Fibroblast of mammary gland (primary cell): Measurements from ENCODE around the gene NTRK1.

Experiments used
- DNase-seq: peaks from one replicate; pipeline ENCODE4 v3.0.0-alpha.2; 2010; ENCODE audit warnings: low read depth
- H3K4me3 ChIP-seq: 2 replicates; pipeline ENCODE4 v1.5.1; 2011; ENCODE audit warnings: low read depth, mild to moderate bottlenecking, low read length, moderate library complexity; ENCODE audit not compliant: control insufficient read depth
- CTCF ChIP-seq: conservative IDR thresholded peaks from 2 replicates; pipeline ENCODE4 v1.5.1; 2011; ENCODE audit warnings: low read depth, low read length, inconsistent platforms; ENCODE audit not compliant: control insufficient read depth, insufficient read depth

Gene NTRK1

GRCh38 chr1:156836892-156837291 lies 23.8 kb upstream of the NTRK1 start:
- no peak overlapping the region for H3K4me3 ChIP-seq
- no peak for TF ChIP-seq CTCF
- no peak for DNase-seq

- peak; percentile 91 for TF ChIP-seq CTCF
- peak; percentile 21 for DNase-seq
- H3K4me3 ChIP-seq: no peak overlapping the region
Measured at GRCh38 chr1:156838972-156839371, 21.7 kb upstream of the NTRK1 start.

- H3K4me3 ChIP-seq: no peak overlapping the region
- no peak for DNase-seq
- TF ChIP-seq CTCF: no peak
Measured at GRCh38 chr1:156839426-156840109, 21.1 kb upstream of the NTRK1 start.

- DNase-seq: no peak
- no peak overlapping the region for H3K4me3 ChIP-seq
- TF ChIP-seq CTCF: no peak
Measured at GRCh38 chr1:156840186-156840897, 20.3 kb upstream of the NTRK1 start.

GRCh38 chr1:156840898-156841279 lies 19.8 kb upstream of the NTRK1 start:
- no peak for DNase-seq
- no peak for TF ChIP-seq CTCF
- no peak overlapping the region for H3K4me3 ChIP-seq

- no peak overlapping the region for H3K4me3 ChIP-seq
- no peak for DNase-seq
- no peak for TF ChIP-seq CTCF
Measured at GRCh38 chr1:156841295-156841855, 19.3 kb upstream of the NTRK1 start.
